IPS-15b (cell line): Measurements from ENCODE around the gene MRPS10.
"Not testable (repeated sequence)": the region's sequence is repeated elsewhere in the genome, so short reads cannot be mapped to it uniquely, and the experiment has no call there.

Experiments used
- H3K27me3 ChIP-seq: one replicate; pipeline ENCODE4 v1.6.1; 2013; ENCODE audit warnings: low read length; ENCODE audit not compliant: control insufficient read depth, insufficient read depth
- H3K36me3 ChIP-seq: one replicate; pipeline ENCODE4 v1.6.1; 2013; ENCODE audit warnings: low read length; ENCODE audit not compliant: control insufficient read depth, insufficient read depth
- H3K4me1 ChIP-seq: one replicate; pipeline ENCODE4 v1.6.1; 2013; ENCODE audit warnings: mild to moderate bottlenecking, low read length; ENCODE audit not compliant: control insufficient read depth, insufficient read depth
- H3K4me3 ChIP-seq: one replicate; pipeline ENCODE4 v1.5.1; 2013; ENCODE audit warnings: low read depth, low read length
- H3K9ac ChIP-seq: one replicate; pipeline ENCODE4 v1.6.1; 2013; ENCODE audit warnings: low read depth, mild to moderate bottlenecking, low read length
- H3K9me3 ChIP-seq: one replicate; pipeline ENCODE4 v1.6.1; 2013; ENCODE audit warnings: mild to moderate bottlenecking, low read length; ENCODE audit not compliant: control insufficient read depth, insufficient read depth

MRPS10 gene

DNA sequence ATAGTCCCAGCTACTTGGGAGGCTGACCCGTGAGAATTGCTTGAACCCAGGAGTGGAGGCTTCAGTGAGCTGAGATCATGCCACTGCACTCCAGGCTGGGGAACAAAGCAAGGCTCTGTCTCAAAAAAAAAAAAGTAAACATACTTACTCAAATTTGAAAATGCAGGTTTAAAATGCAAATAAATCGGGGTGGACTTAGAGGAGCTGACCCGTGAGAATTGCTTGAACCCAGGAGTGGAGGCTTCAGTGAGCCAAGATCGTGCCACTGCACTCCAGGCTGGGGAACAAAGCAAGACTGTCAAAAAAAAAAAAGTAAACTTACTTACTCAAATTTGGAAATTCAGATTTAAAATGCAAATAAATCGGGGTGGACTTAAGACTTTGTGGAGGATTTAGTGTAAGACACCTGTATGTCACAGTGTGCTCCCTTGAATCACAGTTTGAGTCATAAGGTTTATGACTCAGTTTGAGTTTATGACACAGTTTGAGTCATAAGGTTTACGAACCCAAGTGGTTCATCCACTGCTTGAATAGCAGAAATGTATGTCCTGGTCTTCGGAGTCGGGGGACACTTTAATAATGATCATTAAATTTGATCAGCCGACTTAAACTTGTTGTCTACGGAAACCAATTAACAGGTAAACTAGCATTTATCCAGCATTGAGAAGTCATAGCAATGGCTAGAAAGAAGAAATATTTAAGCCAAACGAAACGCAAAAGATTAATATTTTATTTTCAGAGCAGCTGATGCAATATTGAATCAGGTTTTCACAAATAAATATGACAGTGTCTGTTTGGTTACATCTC, 6.8 kb upstream of the MRPS10 start:
- peaks cover 4% of the 10 kb centered on the region for H3K36me3 ChIP-seq
- no peak overlapping the region for H3K9ac ChIP-seq
- no peaks in the 10 kb centered on the region for H3K9me3 ChIP-seq
- no peaks in the 10 kb centered on the region for H3K4me1 ChIP-seq
- H3K4me3 ChIP-seq: no peak overlapping the region
- no peaks in the 10 kb centered on the region for H3K27me3 ChIP-seq

DNA sequence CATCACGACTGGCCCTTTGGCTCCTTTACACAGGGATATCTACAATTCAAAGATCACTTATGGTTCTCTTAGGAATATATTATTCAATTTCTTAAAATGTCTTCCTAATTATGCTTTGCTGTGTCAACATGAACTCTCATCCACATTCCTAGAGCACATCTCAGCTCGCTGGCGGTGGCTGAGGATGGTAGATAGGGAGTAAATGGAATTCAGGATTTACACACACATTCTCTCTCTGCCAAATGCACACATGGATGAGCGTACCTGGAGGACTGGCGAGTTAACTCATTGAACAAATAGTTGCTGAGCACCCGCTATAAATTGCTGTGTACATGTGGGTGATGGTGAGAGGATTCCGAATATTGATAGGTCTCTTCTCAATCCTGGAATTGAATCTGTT, 4.8 kb upstream of the MRPS10 start:
- no peak overlapping the region for H3K9ac ChIP-seq
- H3K4me3 ChIP-seq: no peak overlapping the region
- H3K27me3 ChIP-seq: no peaks in the 10 kb centered on the region
- no peaks in the 10 kb centered on the region for H3K4me1 ChIP-seq
- no peaks in the 10 kb centered on the region for H3K36me3 ChIP-seq
- no peaks in the 10 kb centered on the region for H3K9me3 ChIP-seq

DNA sequence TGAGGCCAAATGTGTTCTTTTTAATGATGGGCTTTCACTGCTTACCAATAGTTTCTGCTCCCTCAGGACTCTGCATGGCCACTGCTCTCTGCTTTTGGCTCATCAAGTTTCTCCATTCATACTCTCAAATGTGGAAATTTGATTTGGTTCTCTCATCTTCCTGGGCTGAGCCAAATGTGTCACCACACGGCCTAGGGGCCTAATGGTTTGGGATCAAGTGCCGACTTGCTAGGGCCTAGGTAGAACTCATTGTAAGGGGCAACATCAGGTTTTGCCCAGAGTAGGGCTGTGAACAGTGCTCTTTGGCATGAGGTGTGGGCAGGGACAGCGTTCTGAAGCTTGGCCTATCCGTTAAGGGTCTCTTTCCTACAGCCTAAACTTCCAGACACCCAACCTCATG, 3.9 kb upstream of the MRPS10 start:
- Histone ChIP-seq H3K36me3 (no peaks in the 10 kb centered on the region), H3K9ac (no peak overlapping the region), H3K4me1 (no peaks in the 10 kb centered on the region), H3K27me3 (no peaks in the 10 kb centered on the region), H3K9me3 (no peaks in the 10 kb centered on the region), H3K4me3 (no peak overlapping the region)

DNA sequence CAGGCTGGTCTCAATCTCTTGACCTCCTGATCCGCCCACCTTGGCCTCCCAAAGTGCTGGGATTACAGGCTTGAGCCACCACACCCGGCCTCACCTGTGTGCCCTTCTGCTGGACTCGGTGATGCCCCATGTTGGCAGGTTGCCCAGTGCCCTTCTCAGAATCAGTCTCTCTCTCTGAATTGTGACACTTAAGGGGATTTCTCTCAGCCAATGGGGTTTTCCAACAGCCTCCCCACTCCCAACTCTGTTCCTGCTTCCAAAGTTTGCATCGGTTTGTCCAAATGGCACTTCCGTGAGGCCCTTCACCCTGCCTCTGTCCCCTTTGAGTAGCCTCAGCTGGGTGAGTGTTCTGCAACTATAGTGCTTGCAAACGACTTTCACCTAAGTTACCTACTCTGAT, 3.1 kb upstream of the MRPS10 start:
- Histone ChIP-seq H3K9ac (no peak overlapping the region), H3K4me1 (no peaks in the 10 kb centered on the region), H3K27me3 (no peaks in the 10 kb centered on the region), H3K4me3 (no peak overlapping the region), H3K36me3 (no peaks in the 10 kb centered on the region), H3K9me3 (no peaks in the 10 kb centered on the region)

DNA sequence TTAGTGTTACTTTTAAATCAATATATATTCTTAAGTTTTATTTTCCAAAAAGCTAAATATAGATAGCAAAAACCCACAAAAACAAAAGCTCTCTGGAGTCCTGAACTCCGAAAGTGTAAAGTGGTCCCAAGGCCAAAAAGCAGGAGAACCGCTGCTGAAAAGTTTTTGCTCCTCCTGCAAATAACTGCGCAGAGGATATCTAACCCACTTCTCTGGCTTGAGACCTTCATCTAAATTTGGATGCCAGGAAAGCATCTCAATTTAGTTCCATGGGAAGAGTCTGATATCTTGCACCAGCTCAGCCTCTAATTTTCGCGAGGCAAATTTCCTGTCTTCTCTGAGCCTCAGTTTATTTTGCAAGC, 523 bp downstream of the MRPS10 start:
- no peaks in the 10 kb centered on the region for H3K4me1 ChIP-seq
- H3K36me3 ChIP-seq: no peaks in the 10 kb centered on the region
- H3K9ac ChIP-seq: peak overlapping the region; percentile 91
- peak overlapping the region; percentile 73 for H3K4me3 ChIP-seq
- no peaks in the 10 kb centered on the region for H3K27me3 ChIP-seq
- no peaks in the 10 kb centered on the region for H3K9me3 ChIP-seq

DNA sequence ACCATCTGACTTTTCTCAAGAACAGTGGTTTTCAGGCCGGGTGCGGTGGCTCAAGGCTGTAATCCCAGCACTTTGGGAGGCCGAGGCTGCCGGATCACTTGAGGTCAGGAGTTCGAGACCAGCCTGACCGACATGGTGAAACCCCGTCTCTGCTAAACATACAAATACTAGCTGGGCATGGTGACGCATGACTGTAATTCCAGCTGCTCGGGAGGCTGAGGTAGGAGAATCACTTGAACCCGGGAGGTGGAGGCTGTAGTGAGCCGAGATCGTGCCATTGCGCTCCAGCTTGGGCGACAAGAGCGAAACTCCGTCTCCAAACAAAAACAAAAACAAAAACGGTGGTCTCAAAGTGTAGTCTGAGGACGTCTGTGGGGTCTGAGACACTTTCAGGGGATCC, 1.2 kb downstream of the MRPS10 start:
- not testable (repeated sequence) for H3K9ac ChIP-seq, H3K27me3 ChIP-seq, H3K9me3 ChIP-seq, H3K36me3 ChIP-seq, H3K4me1 ChIP-seq
- H3K4me3 ChIP-seq: peak overlapping the region; percentile 73

DNA sequence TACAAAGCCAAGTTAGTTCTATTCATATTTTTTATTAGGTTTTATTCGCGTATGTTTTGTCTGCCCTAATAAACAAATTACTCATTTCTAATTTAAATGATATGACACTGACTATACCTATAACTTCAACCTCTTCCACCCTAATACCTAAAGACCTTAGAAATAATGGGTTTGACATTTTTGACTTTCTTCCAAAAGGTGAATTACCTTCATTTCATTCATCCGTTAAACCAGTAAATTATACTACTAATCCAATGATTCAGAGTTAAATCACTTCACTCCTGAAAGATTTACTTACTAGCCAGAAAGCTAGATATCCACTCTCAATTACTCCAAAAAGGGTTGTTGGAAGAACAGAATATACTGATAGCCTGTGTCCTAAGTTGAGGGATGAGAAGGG, 5.2 kb downstream of the MRPS10 start:
- Histone ChIP-seq H3K4me1 (no peaks in the 10 kb centered on the region), H3K9ac (no peak overlapping the region), H3K27me3 (no peaks in the 10 kb centered on the region), H3K4me3 (no peak overlapping the region), H3K36me3 (peaks cover 9% of the 10 kb centered on the region), H3K9me3 (no peaks in the 10 kb centered on the region)

DNA sequence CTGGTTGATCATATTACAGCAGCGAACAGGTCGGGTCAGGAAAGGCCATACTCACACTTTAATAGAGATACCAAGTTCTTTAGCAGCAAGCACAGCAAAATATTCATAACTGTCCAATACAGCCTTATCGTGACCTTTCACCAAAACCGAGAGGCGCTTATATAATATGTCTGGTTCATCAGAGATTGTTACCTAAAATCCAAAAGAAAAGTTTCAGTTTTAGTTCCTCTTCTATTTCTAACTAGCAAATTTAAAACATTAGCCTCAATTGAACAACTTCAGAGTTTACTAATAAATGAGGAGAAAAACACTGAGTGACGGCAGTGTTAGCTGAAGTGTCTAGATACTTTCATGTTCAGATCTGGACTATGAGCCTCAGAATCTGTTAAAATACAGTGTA, 5.9 kb downstream of the MRPS10 start:
- Histone ChIP-seq H3K4me1 (no peaks in the 10 kb centered on the region), H3K27me3 (no peaks in the 10 kb centered on the region), H3K9ac (no peak overlapping the region), H3K4me3 (no peak overlapping the region), H3K36me3 (peaks cover 9% of the 10 kb centered on the region), H3K9me3 (no peaks in the 10 kb centered on the region)

DNA sequence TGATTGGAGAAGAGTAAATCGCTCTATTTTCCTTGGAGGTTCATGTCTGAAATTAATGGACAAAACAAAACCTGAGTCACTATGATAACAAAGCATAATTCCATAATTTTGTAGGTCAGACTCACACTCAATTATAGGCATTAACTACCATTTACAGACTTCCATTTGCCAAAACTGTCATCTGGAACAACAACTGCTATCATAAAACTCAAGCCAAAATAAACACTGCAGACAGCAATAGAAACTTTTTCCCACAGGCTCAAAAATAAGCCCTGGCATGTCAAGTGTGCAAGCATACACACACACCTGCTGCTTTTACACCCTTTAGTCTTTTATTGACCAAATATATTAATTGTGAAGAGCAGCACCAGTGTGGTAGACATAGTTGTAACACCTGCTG, 7.1 kb downstream of the MRPS10 start:
- Histone ChIP-seq H3K9me3 (no peaks in the 10 kb centered on the region), H3K9ac (no peak overlapping the region), H3K36me3 (peaks cover 9% of the 10 kb centered on the region), H3K4me3 (no peak overlapping the region), H3K27me3 (no peaks in the 10 kb centered on the region), H3K4me1 (no peaks in the 10 kb centered on the region)

DNA sequence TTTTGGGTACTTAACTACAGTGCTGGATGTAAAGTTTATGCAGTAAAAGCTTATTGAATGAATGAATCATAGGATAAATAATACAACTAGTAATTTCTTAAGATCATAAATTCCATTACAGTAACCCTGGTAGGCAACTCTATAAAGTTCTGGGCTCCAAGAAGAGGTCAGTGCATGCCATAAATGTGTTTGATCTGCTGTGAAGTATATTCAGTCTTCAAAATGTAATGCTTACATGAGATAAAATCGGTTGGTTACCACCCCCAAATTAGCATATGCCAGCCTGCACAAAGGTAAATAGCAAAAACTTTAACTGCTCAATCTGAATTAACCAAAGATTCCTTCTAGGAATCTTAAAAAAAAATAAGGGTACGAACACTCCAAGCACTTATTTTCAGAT, 10.1 kb downstream of the MRPS10 start:
- not testable (repeated sequence) for H3K4me3 ChIP-seq, H3K27me3 ChIP-seq, H3K9ac ChIP-seq, H3K4me1 ChIP-seq, H3K9me3 ChIP-seq
- peaks cover 13% of the 10 kb centered on the region for H3K36me3 ChIP-seq

DNA sequence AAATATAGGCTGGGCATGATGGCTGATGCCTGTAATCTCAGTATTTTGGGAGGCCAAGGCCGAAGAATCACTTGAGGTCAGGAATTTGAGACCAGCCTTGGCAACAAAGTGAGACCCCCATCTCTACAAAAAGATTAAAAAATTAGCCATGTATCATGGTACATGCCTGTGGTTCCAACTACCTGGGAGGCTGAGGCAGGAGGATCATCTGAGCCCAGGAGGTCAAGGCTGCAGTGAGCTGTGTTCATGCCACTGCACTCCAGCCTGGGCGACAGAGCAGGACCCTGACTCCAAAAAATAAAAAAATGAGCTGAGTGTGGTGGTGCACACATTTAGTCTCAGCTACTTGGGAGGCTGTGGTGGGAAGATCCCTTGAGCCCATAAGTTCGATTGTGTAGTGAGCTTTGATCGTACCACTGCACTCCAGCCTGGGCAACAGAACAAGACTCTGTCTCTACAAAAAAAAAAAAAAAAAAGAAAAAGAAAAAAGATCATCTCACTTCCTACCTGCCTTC, 12.8 kb downstream of the MRPS10 start:
- H3K9me3 ChIP-seq: no peaks in the 10 kb centered on the region
- H3K4me1 ChIP-seq: no peaks in the 10 kb centered on the region
- no peak overlapping the region for H3K9ac ChIP-seq
- H3K36me3 ChIP-seq: peaks cover 3% of the 10 kb centered on the region
- H3K27me3 ChIP-seq: no peaks in the 10 kb centered on the region
- no peak overlapping the region for H3K4me3 ChIP-seq

DNA sequence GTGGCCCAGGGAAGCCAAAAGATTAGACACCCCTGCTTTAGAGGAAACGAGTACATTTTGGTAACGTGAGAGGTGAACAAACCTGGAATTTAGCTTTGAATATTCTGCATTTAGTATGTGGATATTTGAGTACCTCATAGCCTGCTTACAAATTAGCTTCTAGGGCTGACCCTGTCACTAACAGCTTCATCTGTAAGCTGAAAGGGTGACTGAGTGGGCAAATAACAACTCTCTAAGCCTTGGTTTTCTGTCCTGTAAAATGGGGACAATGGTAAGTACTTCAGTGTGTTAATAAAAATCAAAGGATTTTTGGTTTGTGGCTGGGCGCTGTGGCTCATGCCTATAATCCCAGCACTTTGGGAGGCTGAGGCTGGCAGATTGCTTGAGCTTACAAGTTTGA, 14.5 kb downstream of the MRPS10 start:
- Histone ChIP-seq H3K4me1 (no peaks in the 10 kb centered on the region), H3K27me3 (no peaks in the 10 kb centered on the region), H3K36me3 (peaks cover 3% of the 10 kb centered on the region), H3K4me3 (no peak overlapping the region), H3K9me3 (no peaks in the 10 kb centered on the region), H3K9ac (no peak overlapping the region)
